Trophoblast cell (in vitro differentiated cells and primary cell): ENCODE data around the gene MN1. TPM values are rescaled to one million over a fixed set of nuclear protein-coding genes. Genes with fewer than 3 reads are reported as not detected.

Source experiments
- DNase-seq, 2 donors: peaks; one replicate each; pipeline ENCODE4 v3.0.0-alpha.2; 2016
- H2AFZ ChIP-seq: 2 replicates; pipeline ENCODE4 v1.6.1; 2013; ENCODE audit warnings: low read length, moderate library complexity, mild to moderate bottlenecking; ENCODE audit not compliant: insufficient read depth, poor library complexity
- H2AK5ac ChIP-seq: 2 replicates; pipeline ENCODE4 v1.6.1; 2013; ENCODE audit warnings: mild to moderate bottlenecking, low read length
- H2BK120ac ChIP-seq: 2 replicates; pipeline ENCODE4 v1.6.1; 2013; ENCODE audit warnings: low read length, mild to moderate bottlenecking, moderate library complexity; ENCODE audit not compliant: insufficient read depth, poor library complexity
- H2BK12ac ChIP-seq: 2 replicates; pipeline ENCODE4 v1.6.1; 2013; ENCODE audit warnings: mild to moderate bottlenecking, low read length, moderate library complexity
- H2BK5ac ChIP-seq: 2 replicates; pipeline ENCODE4 v1.6.1; 2013; ENCODE audit warnings: low read length, low read depth, moderate library complexity, mild to moderate bottlenecking; ENCODE audit not compliant: poor library complexity
- H3K14ac ChIP-seq: 2 replicates; pipeline ENCODE4 v1.6.1; 2013; ENCODE audit warnings: mild to moderate bottlenecking, low read length
- H3K18ac ChIP-seq: 2 replicates; pipeline ENCODE4 v1.6.1; 2013; ENCODE audit warnings: mild to moderate bottlenecking, low read length
- H3K23ac ChIP-seq: 2 replicates; pipeline ENCODE4 v1.6.1; 2013; ENCODE audit warnings: low read length
- H3K27ac ChIP-seq: 2 replicates; pipeline ENCODE4 v1.5.1; 2013; ENCODE audit warnings: low read depth, mild to moderate bottlenecking, inconsistent platforms, low read length, moderate library complexity
- H3K27me3 ChIP-seq: 2 replicates; pipeline ENCODE4 v1.6.1; 2013; ENCODE audit warnings: inconsistent platforms, mild to moderate bottlenecking, low read length, moderate library complexity; ENCODE audit not compliant: insufficient read depth
- H3K36me3 ChIP-seq, 2 experiments: 1 replicate in 1 of 2; 2 replicates in 1 of 2; pipeline ENCODE4 v1.6.1; 2013; ENCODE audit warnings: low read length in 2 of 2, mild to moderate bottlenecking in 2 of 2, moderate library complexity in 1 of 2; ENCODE audit not compliant: insufficient read depth in 2 of 2, control insufficient read depth in 1 of 2
- H3K4ac ChIP-seq: 2 replicates; pipeline ENCODE4 v1.6.1; 2013; ENCODE audit warnings: low read depth, mild to moderate bottlenecking, low read length, moderate library complexity
- H3K4me1 ChIP-seq, 2 experiments: 1 replicate in 1 of 2; 2 replicates in 1 of 2; pipeline ENCODE4 v1.6.1; 2013; ENCODE audit warnings: low read length in 2 of 2, mild to moderate bottlenecking in 2 of 2, moderate library complexity in 1 of 2; ENCODE audit not compliant: insufficient read depth in 2 of 2, control insufficient read depth in 1 of 2
- H3K4me2 ChIP-seq: 2 replicates; pipeline ENCODE4 v1.6.1; 2013; ENCODE audit warnings: inconsistent platforms, mild to moderate bottlenecking, low read length, moderate library complexity
- H3K4me3 ChIP-seq: 2 replicates; pipeline ENCODE4 v1.5.1; 2013; ENCODE audit warnings: mild to moderate bottlenecking, low read depth, low read length, inconsistent platforms
- H3K79me1 ChIP-seq: one replicate; pipeline ENCODE4 v1.6.1; 2013; ENCODE audit warnings: low read length
- H3K79me2 ChIP-seq: 2 replicates; pipeline ENCODE4 v1.6.1; 2013; ENCODE audit warnings: low read length, mild to moderate bottlenecking; ENCODE audit not compliant: control insufficient read depth, insufficient read depth, poor library complexity
- H3K9ac ChIP-seq: 2 replicates; pipeline ENCODE4 v1.6.1; 2013; ENCODE audit warnings: mild to moderate bottlenecking, low read length
- H3K9me3 ChIP-seq: 2 replicates; pipeline ENCODE4 v1.6.1; 2013; ENCODE audit warnings: low read depth, mild to moderate bottlenecking, control low read depth, inconsistent platforms, low read length; ENCODE audit not compliant: insufficient read depth
- H4K12ac ChIP-seq: 2 replicates; pipeline ENCODE4 v1.6.1; 2013; ENCODE audit warnings: low read depth, mild to moderate bottlenecking, low read length, moderate library complexity
- H4K8ac ChIP-seq: 2 replicates; pipeline ENCODE4 v1.6.1; 2013; ENCODE audit warnings: low read depth, mild to moderate bottlenecking, low read length, moderate library complexity
- H4K91ac ChIP-seq: one replicate; pipeline ENCODE4 v1.6.1; 2013; ENCODE audit warnings: low read depth, mild to moderate bottlenecking, low read length, moderate library complexity
- WGBS: extraction: QIAGEN DNeasy Blood & Tissue Kit; methylation state at CpG from one replicate; pipeline ENCODE4 v1.1.7; 2013; ENCODE audit warnings: missing lambda C conversion rate; ENCODE audit not compliant: insufficient read length, insufficient coverage; ENCODE audit errors: extremely low coverage; 5-methylcytosine and 5-hydroxymethylcytosine counted together
- polyA plus RNA-seq: library from polyadenylated mRNA; stranded (reverse); fragments of 200-250 nt; gene quantifications from 2 replicates; pipeline ENCODE4 v1.2.3, GENCODE V29; 2013

The MN1 gene
- polyA plus RNA-seq: 3.3 and 4.1 TPM in 2 replicates

- Histone ChIP-seq H3K4me1 (peaks cover 30 to 31% of the 10 kb centered on the region in 2 experiments), H3K9me3 (peaks cover 20% of the 10 kb centered on the region), H2AFZ (peak within 1 kb of the TSS; percentile 67), H2BK5ac (no peak within 1 kb of the TSS), H3K18ac (peak within 1 kb of the TSS; percentile 64), H3K23ac (no peak within 1 kb of the TSS), H4K8ac (peak within 1 kb of the TSS; percentile 71), H3K27ac (no peak within 1 kb of the TSS), H3K14ac (peak within 1 kb of the TSS; percentile 75), H4K91ac (peak within 1 kb of the TSS; percentile 88), H3K9ac (peak within 1 kb of the TSS; percentile 31), H3K79me1 (peaks cover 11% of the 10 kb centered on the region), H3K4me2 (peak within 1 kb of the TSS; percentile 91), H2BK120ac (peak within 1 kb of the TSS; percentile 69), H4K12ac (no peak within 1 kb of the TSS), H2BK12ac (peak within 1 kb of the TSS; percentile 58), H3K27me3 (peaks cover 57% of the 10 kb centered on the region), H3K4me3 (peak within 1 kb of the TSS; percentile 72), H3K79me2 (peaks cover 2% of the 10 kb centered on the region), H3K4ac (peak within 1 kb of the TSS; percentile 32), H2AK5ac (no peak within 1 kb of the TSS), H3K36me3 (peaks cover 0 to 2% of the 10 kb centered on the region in 2 experiments)
- WGBS: no CpG with 5 or more reads among the region's 59 CpGs
- no peak for DNase-seq
Measured at GRCh38 chr22:27801616-27802345, at the start of gene MN1. TSS of gene MN1 (minus strand) at chr22:27801756. CDS start at chr22:27800543, 1,213 bp downstream.

DNA sequence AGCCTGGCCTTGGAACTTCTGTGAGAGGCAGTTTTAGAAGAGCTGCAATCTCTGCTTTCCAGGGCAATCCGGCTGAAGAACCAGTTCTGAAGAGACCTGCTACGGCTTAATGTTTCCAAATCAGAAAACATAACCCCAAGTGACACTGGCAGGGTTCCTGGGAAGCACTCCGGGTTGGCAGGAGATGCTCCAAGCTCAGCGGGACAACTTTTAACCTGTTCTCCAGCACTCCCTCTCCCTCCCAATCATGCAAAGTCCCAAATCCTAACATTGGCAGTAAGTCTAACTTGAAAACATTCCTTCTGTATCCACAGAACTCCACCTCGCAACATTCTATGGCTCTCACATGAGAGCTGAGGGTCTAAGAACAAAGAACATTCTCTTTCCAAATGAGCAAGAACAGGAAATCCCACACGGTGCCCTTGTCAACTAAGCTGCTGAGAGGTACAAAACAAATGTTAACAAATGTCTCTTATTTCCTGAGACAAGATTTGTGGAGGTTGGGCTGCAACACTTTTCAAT is 48.5 kb upstream of the MN1 start:
- Histone ChIP-seq H2BK120ac (no peak overlapping the region), H2AFZ (no peak overlapping the region)

GRCh38 chr22:27848005-27848404 is 46.4 kb upstream of the MN1 start:
- H3K4me2 ChIP-seq: no peak overlapping the region
- no peak overlapping the region for H4K91ac ChIP-seq
- H2AK5ac ChIP-seq: no peak overlapping the region
- H3K23ac ChIP-seq: no peak overlapping the region
- H3K9me3 ChIP-seq: peaks cover 2% of the 10 kb centered on the region
- no CpG with 5 or more reads among the region's 1 CpG for WGBS
- H3K14ac ChIP-seq: no peak overlapping the region
- H3K27ac ChIP-seq: no peak overlapping the region
- H3K4ac ChIP-seq: no peak overlapping the region
- H3K4me3 ChIP-seq: no peak overlapping the region
- no peak overlapping the region for H2BK12ac ChIP-seq
- H2BK5ac ChIP-seq: no peak overlapping the region
- no peaks in the 10 kb centered on the region for H3K27me3 ChIP-seq
- no peak overlapping the region for H4K8ac ChIP-seq
- H2BK120ac ChIP-seq: no peak overlapping the region
- H3K79me2 ChIP-seq: no peaks in the 10 kb centered on the region
- peaks cover 15 to 18% of the 10 kb centered on the region in 2 experiments for H3K4me1 ChIP-seq
- H3K9ac ChIP-seq: no peak overlapping the region
- H3K36me3 ChIP-seq: peaks cover 22 to 44% of the 10 kb centered on the region in 2 experiments
- no peaks in the 10 kb centered on the region for H3K79me1 ChIP-seq
- no peak overlapping the region for H4K12ac ChIP-seq
- no peak for DNase-seq
- H2AFZ ChIP-seq: no peak overlapping the region
- H3K18ac ChIP-seq: no peak overlapping the region

More for the DNA sequence above, 48.5 kb upstream of the MN1 start:
- Histone ChIP-seq H3K79me2 (no peaks in the 10 kb centered on the region), H4K8ac (no peak overlapping the region), H3K79me1 (no peaks in the 10 kb centered on the region), H3K4ac (no peak overlapping the region), H4K12ac (no peak overlapping the region), H3K14ac (no peak overlapping the region), H3K27ac (no peak overlapping the region), H3K9me3 (peaks cover 2% of the 10 kb centered on the region), H3K36me3 (peaks cover 25 to 49% of the 10 kb centered on the region in 2 experiments), H3K4me3 (no peak overlapping the region), H3K4me2 (no peak overlapping the region), H3K23ac (no peak overlapping the region), H3K4me1 (peaks cover 8% of the 10 kb centered on the region in 2 experiments), H3K18ac (no peak overlapping the region), H4K91ac (no peak overlapping the region), H3K9ac (no peak overlapping the region), H2BK5ac (no peak overlapping the region), H2BK12ac (no peak overlapping the region), H2AK5ac (no peak overlapping the region), H3K27me3 (no peaks in the 10 kb centered on the region)
- no peak for DNase-seq
- no CpG with 5 or more reads among the region's 6 CpGs for WGBS

- Histone ChIP-seq H3K23ac (no peak overlapping the region), H2BK120ac (no peak overlapping the region), H3K36me3 (peaks cover 24 to 38% of the 10 kb centered on the region in 2 experiments), H4K12ac (no peak overlapping the region), H3K9me3 (peaks cover 2% of the 10 kb centered on the region), H2BK5ac (no peak overlapping the region), H3K79me2 (no peaks in the 10 kb centered on the region), H4K91ac (no peak overlapping the region), H2BK12ac (no peak overlapping the region), H3K14ac (no peak overlapping the region), H3K18ac (no peak overlapping the region), H2AFZ (no peak overlapping the region), H3K4me3 (no peak overlapping the region), H3K4ac (no peak overlapping the region), H3K9ac (no peak overlapping the region), H2AK5ac (no peak overlapping the region), H3K4me1 (peaks cover 15 to 18% of the 10 kb centered on the region in 2 experiments), H4K8ac (no peak overlapping the region), H3K4me2 (no peak overlapping the region), H3K79me1 (no peaks in the 10 kb centered on the region), H3K27me3 (no peaks in the 10 kb centered on the region), H3K27ac (no peak overlapping the region)
- WGBS: no CpG with 5 or more reads among the region's 9 CpGs
- DNase-seq: no peak
Measured at GRCh38 chr22:27846910-27847309, 45.4 kb upstream of the MN1 start.
